WI38 (cell line): ENCODE data around the gene LNP1.

ENCODE experiments used
- H3K4me3 ChIP-seq: 2 replicates; pipeline ENCODE4 v1.5.1; 2011; ENCODE audit warnings: low read depth, mild to moderate bottlenecking, control low read depth, low read length
- CTCF ChIP-seq: IDR thresholded peaks from 2 replicates; pipeline ENCODE4 v1.5.1; 2012; ENCODE audit warnings: low read depth, mild to moderate bottlenecking, control low read depth, low read length

LNP1 gene

GRCh38 chr3:100454677-100455076, 53.3 kb downstream of the LNP1 start:
- TF ChIP-seq CTCF, result no peak

GRCh38 chr3:100455841-100456550, 54.7 kb downstream of the LNP1 start:
- no peak for TF ChIP-seq CTCF
- H3K4me3 ChIP-seq, result no peak overlapping the region

More at GRCh38 chr3:100454677-100455076, 53.3 kb downstream of the LNP1 start:
- no peak overlapping the region for H3K4me3 ChIP-seq

GRCh38 chr3:100456745-100457144, 55.4 kb downstream of the LNP1 start:
- H3K4me3 ChIP-seq, result no peak overlapping the region
- no peak for TF ChIP-seq CTCF

GRCh38 chr3:100457811-100458210, 56.5 kb downstream of the LNP1 start:
- no peak for TF ChIP-seq CTCF

GRCh38 chr3:100458814-100459213, 57.5 kb downstream of the LNP1 start:
- H3K4me3 ChIP-seq, result no peak overlapping the region
- TF ChIP-seq CTCF, result no peak

More at GRCh38 chr3:100457811-100458210, 56.5 kb downstream of the LNP1 start:
- no peak overlapping the region for H3K4me3 ChIP-seq

- H3K4me3 ChIP-seq, result no peak overlapping the region
- peak; percentile 59; the same call in 1 of the 2 replicates for TF ChIP-seq CTCF
These were observed 61.7 kb downstream of the LNP1 start for GRCh38 chr3:100463002-100463401.

- no peak for TF ChIP-seq CTCF
These were observed 62.4 kb downstream of the LNP1 start for GRCh38 chr3:100463646-100464155.

More at GRCh38 chr3:100463646-100464155, 62.4 kb downstream of the LNP1 start:
- no peak overlapping the region for H3K4me3 ChIP-seq
